H1 (cell line): Measurements from ENCODE around the gene TMEM187. TPM values are rescaled to one million over a fixed set of nuclear protein-coding genes. Genes with fewer than 3 reads are reported as not detected.

ENCODE experiments used
- CTCF ChIA-PET: fragments of 300-600 bp; sonication (Branson Sonifier 250); formaldehyde crosslinking; loops from one replicate; lab custom pipeline; 2021; ENCODE audit not compliant: partially characterized antibody; lab: Charles Lee
- POLR2A ChIA-PET: fragments of 300-600 bp; sonication (Branson Sonifier 250); formaldehyde crosslinking; loops from one replicate; lab custom pipeline; 2021; ENCODE audit warnings: inconsistent platforms; ENCODE audit not compliant: partially characterized antibody; lab: Charles Lee
- DNase-seq, 2 experiments: peaks; one replicate each; pipeline versions ENCODE4 v3.0.0 to v3.0.0-alpha.2; 2010 to 2022; ENCODE audit warnings: low spot score in 2 of 2, low read depth in 1 of 2, mixed read lengths in 1 of 2
- FAIRE-seq: peaks from 2 replicates; lab custom pipeline; 2011; peaks lifted over from hg19 to GRCh38; lab: Jason Lieb, UNC
- H2AFZ ChIP-seq: 2 replicates; pipeline ENCODE4 v1.8.1; 2012; ENCODE audit warnings: low read length, inconsistent platforms
- H2AK5ac ChIP-seq: 2 replicates; pipeline ENCODE4 v1.6.1; 2013; ENCODE audit warnings: low read depth, low read length
- H2BK120ac ChIP-seq: replicated peaks from 2 replicates; pipeline ENCODE3; 2013; ENCODE audit warnings: low read depth, low read length, inconsistent platforms
- H2BK12ac ChIP-seq: 2 replicates; pipeline ENCODE4 v1.6.1; 2013; ENCODE audit warnings: low read depth, low read length
- H2BK15ac ChIP-seq: 2 replicates; pipeline ENCODE4 v1.6.1; 2013; ENCODE audit warnings: low read length
- H2BK20ac ChIP-seq: 2 replicates; pipeline ENCODE4 v1.6.1; 2013; ENCODE audit warnings: low read length
- H2BK5ac ChIP-seq: 2 replicates; pipeline ENCODE4 v1.6.1; 2013; ENCODE audit warnings: low read depth, low read length
- H3K14ac ChIP-seq: 2 replicates; pipeline ENCODE4 v1.6.1; 2013; ENCODE audit warnings: inconsistent platforms; ENCODE audit not compliant: insufficient read length
- H3K18ac ChIP-seq: 2 replicates; pipeline ENCODE4 v1.6.1; 2013; ENCODE audit warnings: low read length; ENCODE audit errors: extremely low read depth
- H3K23ac ChIP-seq: 2 replicates; pipeline ENCODE4 v1.6.1; 2013; ENCODE audit warnings: inconsistent platforms; ENCODE audit not compliant: insufficient read length
- H3K23me2 ChIP-seq: 2 replicates; pipeline ENCODE4 v1.6.1; 2013; ENCODE audit warnings: low read depth, low read length
- H3K27ac ChIP-seq: 2 replicates; pipeline ENCODE4 v1.6.1; 2011; ENCODE audit warnings: low read depth, low read length, inconsistent platforms
- H3K27me3 ChIP-seq, 4 experiments: replicated peaks in 1 of 4; 1 replicate in 1 of 4; 2 replicates in 3 of 4; pipeline versions ENCODE4 v1.6.1 to v1.8.1; 2011 to 2013; ENCODE audit warnings: low read length in 3 of 4, mild to moderate bottlenecking in 3 of 4, inconsistent platforms in 2 of 4, mixed read lengths in 2 of 4, moderate library complexity in 1 of 4; ENCODE audit not compliant: control insufficient read depth in 3 of 4, insufficient read depth in 3 of 4; ENCODE audit errors: extremely low read depth in 1 of 4
- H3K36me3 ChIP-seq, 4 experiments: 2 replicates each; pipeline versions ENCODE4 v1.6.1 to v1.8.1; 2011 to 2013; ENCODE audit warnings: mild to moderate bottlenecking in 4 of 4, low read length in 3 of 4, moderate library complexity in 2 of 4, control low read depth in 1 of 4, inconsistent platforms in 1 of 4; ENCODE audit not compliant: insufficient read depth in 4 of 4, control insufficient read depth in 2 of 4
- H3K4ac ChIP-seq: replicated peaks from 2 replicates; pipeline ENCODE3; 2013; ENCODE audit warnings: low read length, low read depth, mixed read lengths, inconsistent platforms; ENCODE audit not compliant: insufficient read length
- H3K4me1 ChIP-seq, 4 experiments: replicated peaks in 1 of 4; 1 replicate in 1 of 4; 2 replicates in 3 of 4; pipeline versions ENCODE4 v1.6.1 to v1.8.1; 2011 to 2013; ENCODE audit warnings: low read length in 3 of 4, inconsistent platforms in 2 of 4, mixed read lengths in 1 of 4; ENCODE audit not compliant: insufficient read depth in 4 of 4, control insufficient read depth in 3 of 4
- H3K4me2 ChIP-seq, 2 experiments: 2 replicates each; pipeline versions ENCODE4 v1.6.1 to v1.8.1; 2011 to 2013; ENCODE audit warnings: low read depth in 2 of 2, low read length in 2 of 2, control low read depth in 1 of 2, inconsistent platforms in 1 of 2, mild to moderate bottlenecking in 1 of 2; ENCODE audit not compliant: insufficient read depth in 1 of 2
- H3K4me3 ChIP-seq, 4 experiments: fragments of 200-600, 300-600 bp in 1 of 4; sonication (generic), shearing (Covaris generic), sonication (Bioruptor Twin) in 1 of 4; 2 replicates each; pipeline versions ENCODE4 v1.5.1 to v1.8.1; 2011 to 2016; ENCODE audit warnings: low read length in 4 of 4, low read depth in 3 of 4, control low read depth in 2 of 4, inconsistent platforms in 2 of 4, mild to moderate bottlenecking in 2 of 4, mixed read lengths in 1 of 4, moderate library complexity in 1 of 4; ENCODE audit not compliant: insufficient read depth in 2 of 4; ENCODE audit errors: extremely low read depth in 1 of 4
- H3K56ac ChIP-seq: replicated peaks from 2 replicates; pipeline ENCODE3; 2013; ENCODE audit warnings: low read depth, mild to moderate bottlenecking, mixed read lengths, low read length, inconsistent platforms; ENCODE audit not compliant: insufficient read length
- H3K79me1 ChIP-seq: 2 replicates; pipeline ENCODE4 v1.6.1; 2013; ENCODE audit warnings: low read depth, low read length, control low read depth
- H3K79me2 ChIP-seq, 2 experiments: 2 replicates each; pipeline versions ENCODE4 v1.6.1 to v1.8.1; 2012 to 2013; ENCODE audit warnings: low read length in 2 of 2, mild to moderate bottlenecking in 2 of 2, inconsistent platforms in 1 of 2; ENCODE audit not compliant: insufficient read depth in 2 of 2, control insufficient read depth in 1 of 2
- H3K9ac ChIP-seq, 4 experiments: replicated peaks in 1 of 4; 1 replicate in 1 of 4; 2 replicates in 3 of 4; pipeline versions ENCODE4 v1.6.1 to v1.8.1; 2011 to 2013; ENCODE audit warnings: low read depth in 3 of 4, low read length in 3 of 4, control low read depth in 2 of 4, mild to moderate bottlenecking in 2 of 4, moderate library complexity in 2 of 4, inconsistent platforms in 1 of 4; ENCODE audit errors: extremely low read depth in 1 of 4
- H3K9me3 ChIP-seq, 2 experiments: 2 replicates each; pipeline versions ENCODE4 v1.6.1 to v1.8.1; 2012 to 2013; ENCODE audit warnings: mild to moderate bottlenecking in 2 of 2, moderate library complexity in 2 of 2, control low read depth in 1 of 2, inconsistent platforms in 1 of 2, low read depth in 1 of 2, low read length in 1 of 2, mixed read lengths in 1 of 2; ENCODE audit not compliant: insufficient read depth in 2 of 2
- H4K20me1 ChIP-seq, 2 experiments: replicated peaks in 1 of 2; 2 replicates each; pipeline versions ENCODE3 to v1.8.1; 2011 to 2013; ENCODE audit warnings: inconsistent platforms in 2 of 2, low read length in 2 of 2, mild to moderate bottlenecking in 1 of 2; ENCODE audit not compliant: insufficient read depth in 2 of 2, control insufficient read depth in 1 of 2
- H4K5ac ChIP-seq: 2 replicates; pipeline ENCODE4 v1.6.1; 2013; ENCODE audit warnings: low read length, low read depth, mixed read lengths, inconsistent platforms; ENCODE audit not compliant: insufficient read length
- H4K8ac ChIP-seq: 2 replicates; pipeline ENCODE4 v1.8.0; 2013; ENCODE audit warnings: mild to moderate bottlenecking, moderate library complexity, low read length, inconsistent platforms; ENCODE audit not compliant: insufficient read depth; ENCODE audit errors: extremely low read depth
- H4K91ac ChIP-seq: replicated peaks from 2 replicates; pipeline ENCODE3; 2013; ENCODE audit warnings: low read length, mixed read lengths, inconsistent platforms; ENCODE audit not compliant: insufficient read length
- MAFK ChIP-seq: IDR thresholded peaks from 2 replicates; pipeline ENCODE4 v1.6.1; 2012; ENCODE audit warnings: low read depth, mild to moderate bottlenecking, improper control_type of control experiment, low read length
- TAF7 ChIP-seq: optimal IDR thresholded peaks from 2 replicates; pipeline ENCODE3; 2011; ENCODE audit warnings: low read depth, mild to moderate bottlenecking, inconsistent platforms, low read length, moderate library complexity, borderline replicate concordance
- WGBS, 2 experiments: shearing (Covaris generic) in 1 of 2; methylation state at CpG; one replicate each; pipeline versions ENCODE4 v1.1.6 to v1.1.7; 2013 to 2015; ENCODE audit warnings: low lambda C conversion rate in 2 of 2, mixed read lengths in 2 of 2, inconsistent platforms in 1 of 2, low coverage in 1 of 2, missing lambda C conversion rate in 1 of 2; ENCODE audit not compliant: insufficient replicate concordance in 2 of 2, insufficient coverage in 1 of 2, insufficient read length in 1 of 2; ENCODE audit errors: extremely low coverage in 1 of 2, missing lambda C conversion rate in 1 of 2; 5-methylcytosine and 5-hydroxymethylcytosine counted together
- polyA plus RNA-seq, 7 experiments: library from polyadenylated mRNA; depleted of rRNA in 3 of 7; stranded (reverse) in 5 of 7; unstranded in 2 of 7; fragments of >200 nt in 5 of 7; fragments of 200-250 nt in 2 of 7; gene quantifications; 1 replicate in 5 of 7; 2 replicates in 1 of 7; 4 replicates in 1 of 7; pipeline versions ENCODE4 v1.2.1 to v1.2.3, GENCODE V29; 2011 to 2013; ENCODE audit warnings: missing spikeins in 2 of 7, mixed read lengths in 2 of 7
- total RNA-seq: library from RNA; stranded (reverse); fragmentation: NEBNext Ultra II Directional; extraction: Animal tissue kit (Norgen Biotek cat#: 25700); gene quantifications from 2 replicates; pipeline ENCODE4 v1.2.1, GENCODE V29; 2021
- TF ChIP-seq, protein P1 (sequence below): IDR thresholded peaks from 2 replicates; pipeline ENCODE4 v1.6.1; 2012; ENCODE audit warnings: inconsistent platforms

The TMEM187 gene
- total and polyA plus RNA-seq, 2 of the 8 experiments (the other 6 are each of a cell fraction or from before 2014, with no cell fraction given), result 5.0 to 14.5 TPM

DNA sequence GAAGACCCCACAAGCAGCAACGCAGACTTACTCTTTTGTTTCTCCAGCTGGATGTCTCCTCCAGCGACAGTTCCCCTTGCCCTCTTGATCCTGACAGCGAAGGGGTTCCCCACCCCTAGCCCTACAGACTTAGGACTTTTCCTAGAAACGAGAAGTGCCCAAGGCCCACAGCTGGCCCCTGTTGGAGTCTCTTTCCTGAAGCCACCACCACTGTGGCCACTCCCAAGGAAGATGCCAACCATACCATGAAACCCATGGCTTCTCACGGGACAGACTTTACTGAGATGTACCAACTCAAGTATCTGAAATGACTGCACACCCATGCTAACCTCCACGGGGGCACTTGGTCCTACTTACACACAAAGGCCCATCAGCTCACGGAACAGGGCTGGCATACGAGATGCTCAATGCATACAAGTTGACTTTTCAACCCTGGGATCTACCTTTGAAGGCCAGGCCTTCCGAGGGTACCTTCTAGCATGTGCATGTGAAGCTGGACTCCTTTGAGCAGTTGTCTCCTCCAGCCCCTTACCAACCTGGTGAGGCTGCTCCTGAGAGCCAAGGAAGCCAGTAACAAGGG, 48.1 kb downstream of the TMEM187 start:
- Histone ChIP-seq H3K56ac (no peak overlapping the region), H2BK20ac (no peak overlapping the region), H2BK12ac (no peak overlapping the region), H4K20me1 (no peaks in the 10 kb centered on the region), H3K9me3 (no peaks in the 10 kb centered on the region), H2BK5ac (no peak overlapping the region; the same call in 1 of the 2 replicates), H4K5ac (no peak overlapping the region), H3K79me2 (no peaks in the 10 kb centered on the region), H3K4me3 (peak overlapping the region in 2 of 4 experiments; percentile 27 to 58; a peak in 3 of 8 replicates), H3K27ac (peak overlapping the region; percentile 36; the same call in 1 of the 2 replicates), H3K4ac (no peak overlapping the region), H4K91ac (no peak overlapping the region), H3K4me2 (peak overlapping the region; percentile 70 to 74), H2AFZ (no peak overlapping the region), H4K8ac (no peak overlapping the region), H2BK15ac (no peak overlapping the region), H2BK120ac (no peak overlapping the region), H3K4me1 (peaks cover 2 to 32% (median 11%) of the 10 kb centered on the region in 4 experiments), H3K14ac (no peak overlapping the region), H3K9ac (peak overlapping the region in 2 of 4 experiments; percentile 42 to 62; a peak in 4 of 7 replicates), H3K18ac (no peak overlapping the region), H3K27me3 (no peaks in the 10 kb centered on the region), H3K79me1 (no peaks in the 10 kb centered on the region), H3K36me3 (peaks cover 2 to 11% (median 7%) of the 10 kb centered on the region in 4 experiments; a peak in 3 of 8 replicates), H3K23ac (no peak overlapping the region), H3K23me2 (peaks cover 2% of the 10 kb centered on the region; the same call in 1 of the 2 replicates), H2AK5ac (no peak overlapping the region)
- CTCF ChIA-PET, result interaction anchor here (0.7 to 2.5 kb wide), 5 partner anchors 9 to 126 kb away, joined by 3 to 9 read pairs (median 6); no protein-coding TSS in a partner anchor
- POLR2A ChIA-PET, result interaction anchor here (0.9 to 2.4 kb wide), 7 partner anchors 10 to 95 kb away, joined by 3 to 8 read pairs (median 3); partner anchors contain the start of genes ARHGAP4 and HCFC1
- DNase-seq (no peak), FAIRE-seq (no peak)
- 89% methylated on average over 3 of the region's 9 CpGs; no CpG with 5 or more reads in 1 of the 2 experiments for WGBS, 2 experiments
- TF ChIP-seq, protein P1, sequence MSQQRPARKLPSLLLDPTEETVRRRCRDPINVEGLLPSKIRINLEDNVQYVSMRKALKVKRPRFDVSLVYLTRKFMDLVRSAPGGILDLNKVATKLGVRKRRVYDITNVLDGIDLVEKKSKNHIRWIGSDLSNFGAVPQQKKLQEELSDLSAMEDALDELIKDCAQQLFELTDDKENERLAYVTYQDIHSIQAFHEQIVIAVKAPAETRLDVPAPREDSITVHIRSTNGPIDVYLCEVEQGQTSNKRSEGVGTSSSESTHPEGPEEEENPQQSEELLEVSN, result no peak
- TF ChIP-seq MAFK, result no peak
- TF ChIP-seq TAF7, result no peak
